Cerebellar cortex (tissue), 1 donor: ENCODE results near the gene NOTCH2.
"Not testable (repeated sequence)": the region's sequence is repeated elsewhere in the genome, so short reads cannot be mapped to it uniquely, and the experiment has no call there.

ENCODE experiments used
- DNase-seq: peaks from one replicate; pipeline ENCODE4 v3.0.0-alpha.2; 2015; ENCODE audit warnings: low spot score

NOTCH2 gene

DNA sequence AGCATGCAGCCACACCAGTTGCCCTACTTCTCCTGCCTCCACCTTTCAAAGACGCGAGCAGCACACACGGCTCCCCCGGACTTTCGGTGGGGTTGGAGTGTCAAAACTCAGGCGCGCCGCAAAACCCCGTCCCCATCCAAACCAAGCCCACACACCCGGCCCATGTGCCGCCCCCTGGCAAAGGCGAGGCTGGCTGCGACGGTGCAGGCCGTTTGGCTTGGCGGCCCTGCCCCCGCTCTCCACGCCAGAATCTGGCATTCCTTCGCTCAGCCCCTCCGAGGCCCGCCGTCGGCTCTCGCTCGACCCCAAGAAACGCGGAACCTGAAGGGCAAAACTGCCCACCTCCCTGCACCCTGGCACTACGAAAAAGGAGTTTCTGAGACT lies 787 bp downstream of the NOTCH2 start:
- not testable (repeated sequence) for DNase-seq

DNA sequence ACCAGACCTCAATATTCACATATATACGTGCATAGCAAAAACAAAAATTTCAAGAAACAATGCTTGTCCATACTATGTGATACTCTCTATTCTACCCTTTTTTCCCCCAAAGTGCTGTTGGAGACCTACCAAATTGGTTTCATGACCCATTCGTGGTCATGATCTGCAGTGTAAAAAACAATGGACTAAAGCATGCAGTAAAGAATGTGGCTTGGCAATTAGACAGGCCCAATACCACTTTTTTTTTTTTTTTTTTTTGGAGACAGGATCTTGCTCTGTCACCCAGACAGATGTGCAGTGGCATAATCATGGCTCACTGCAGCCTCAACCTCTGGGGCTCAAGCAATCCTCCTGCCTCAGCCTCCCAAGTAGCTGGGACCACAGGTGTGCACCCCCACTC lies 21.3 kb downstream of the NOTCH2 start:
- not testable (repeated sequence) for DNase-seq

DNA sequence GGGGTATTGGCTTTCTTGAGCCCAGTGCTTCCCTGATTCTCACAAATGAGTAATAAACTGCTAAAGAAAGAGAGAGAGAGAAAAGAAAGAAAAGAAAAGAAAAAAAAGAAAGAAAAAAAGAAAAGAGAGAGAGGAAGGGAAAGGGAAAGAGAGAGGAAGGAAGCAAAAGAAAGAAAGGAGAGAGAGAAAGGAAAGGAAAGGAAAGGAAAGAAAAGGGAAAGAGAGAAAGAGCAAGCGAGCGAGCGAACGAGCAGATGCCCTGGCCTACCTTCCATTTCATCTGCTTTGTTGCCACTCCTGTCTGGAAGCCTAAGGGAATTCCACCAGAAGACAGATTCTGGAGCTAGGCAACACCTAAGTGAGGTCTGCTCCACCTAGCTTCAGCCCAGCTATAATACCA lies 27.7 kb downstream of the NOTCH2 start:
- not testable (repeated sequence) for DNase-seq

DNA sequence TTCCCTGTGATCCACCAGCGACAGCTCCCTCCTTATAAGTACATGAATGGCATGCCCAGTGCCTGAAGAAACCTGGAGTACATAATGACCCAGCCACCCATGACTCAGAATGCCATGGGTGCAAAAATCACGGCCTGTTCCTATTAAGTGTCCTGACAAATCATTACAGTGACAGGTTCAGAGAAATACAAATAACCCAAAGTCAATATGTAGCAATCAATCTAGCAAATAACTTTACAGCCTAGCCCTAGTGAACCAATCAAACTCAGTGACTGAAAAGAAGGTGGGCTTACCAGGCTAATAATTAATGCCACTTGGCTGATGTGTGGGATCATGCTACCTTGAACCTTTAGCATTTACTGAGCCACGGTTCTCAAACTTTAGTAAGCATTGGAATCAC lies 37.2 kb downstream of the NOTCH2 start:
- not testable (repeated sequence) for DNase-seq

DNA sequence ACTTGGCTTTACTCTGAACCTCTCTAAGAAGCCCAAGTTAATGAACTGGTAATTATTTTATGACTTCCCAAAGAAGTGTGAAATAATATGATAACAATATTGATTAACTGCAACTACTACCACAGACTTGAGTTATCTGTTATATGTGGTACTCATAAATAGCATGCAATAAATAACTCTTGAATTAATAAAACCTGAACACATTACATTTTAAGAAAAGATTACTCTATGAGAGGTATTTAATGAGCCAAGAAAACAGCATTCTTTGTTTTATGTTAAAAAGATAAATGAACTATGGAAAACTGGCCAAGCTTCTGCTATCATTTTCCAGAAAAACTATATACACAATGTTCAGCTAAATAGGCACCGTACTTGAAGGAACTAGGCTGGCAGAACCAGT lies 45.7 kb downstream of the NOTCH2 start:
- not testable (repeated sequence) for DNase-seq

DNA sequence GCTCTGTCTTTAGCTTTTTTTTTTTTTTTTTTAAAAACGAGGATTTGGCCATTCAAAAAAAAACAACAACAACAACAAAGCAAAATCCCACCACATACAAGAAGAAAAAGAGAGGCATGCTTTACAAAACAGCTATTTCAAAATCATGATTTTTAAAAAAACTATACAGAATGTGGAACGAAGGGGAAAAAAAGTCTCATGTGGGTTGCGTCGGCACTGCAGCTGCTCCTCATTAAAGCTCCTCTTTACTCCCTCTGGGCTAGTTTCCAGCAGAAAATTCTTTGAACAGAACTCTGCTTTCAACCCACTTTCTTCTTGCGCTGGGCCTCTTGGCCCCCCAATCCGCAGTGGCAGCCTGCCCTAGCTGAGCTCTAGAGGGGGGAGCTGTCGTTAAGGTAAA lies 54.5 kb downstream of the NOTCH2 start:
- not testable (repeated sequence) for DNase-seq

DNA sequence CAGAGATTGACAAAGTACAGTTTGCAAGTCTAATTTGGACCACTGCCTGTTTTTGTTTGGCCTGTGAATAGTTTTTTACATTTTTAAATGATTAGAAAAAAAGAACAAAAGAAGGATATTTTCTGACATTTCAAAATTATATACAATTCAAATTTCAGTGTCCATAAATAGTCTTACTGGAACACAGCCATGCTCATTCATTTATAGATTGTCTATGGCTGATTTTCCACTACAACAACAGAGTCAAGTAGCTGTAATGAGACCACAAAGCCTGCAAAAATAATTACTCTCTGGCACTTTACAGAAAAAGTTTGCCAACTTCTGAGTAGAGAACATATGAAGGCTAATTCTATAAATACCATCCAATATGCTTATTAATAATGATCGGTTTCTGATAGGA lies 61.1 kb downstream of the NOTCH2 start:
- not testable (repeated sequence) for DNase-seq

DNA sequence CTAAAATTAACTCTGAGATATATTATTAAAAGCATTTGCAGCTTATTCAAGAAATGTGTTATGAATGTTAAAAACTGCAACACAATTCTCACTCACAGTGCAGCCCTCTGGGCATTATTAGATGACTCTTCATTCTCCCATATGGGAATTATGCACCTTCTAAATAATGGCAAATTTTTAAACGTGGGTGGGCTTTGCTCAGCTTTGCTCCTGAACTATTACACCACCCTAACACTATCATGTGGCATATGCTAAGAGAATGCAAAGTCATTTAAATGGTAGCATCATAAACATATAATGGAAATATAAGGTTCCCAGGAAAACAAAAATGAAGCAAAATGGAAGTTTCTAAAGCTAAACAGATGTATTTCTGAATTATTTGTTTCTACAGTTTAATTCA lies 61.6 kb downstream of the NOTCH2 start:
- DNase-seq: not testable (repeated sequence)

DNA sequence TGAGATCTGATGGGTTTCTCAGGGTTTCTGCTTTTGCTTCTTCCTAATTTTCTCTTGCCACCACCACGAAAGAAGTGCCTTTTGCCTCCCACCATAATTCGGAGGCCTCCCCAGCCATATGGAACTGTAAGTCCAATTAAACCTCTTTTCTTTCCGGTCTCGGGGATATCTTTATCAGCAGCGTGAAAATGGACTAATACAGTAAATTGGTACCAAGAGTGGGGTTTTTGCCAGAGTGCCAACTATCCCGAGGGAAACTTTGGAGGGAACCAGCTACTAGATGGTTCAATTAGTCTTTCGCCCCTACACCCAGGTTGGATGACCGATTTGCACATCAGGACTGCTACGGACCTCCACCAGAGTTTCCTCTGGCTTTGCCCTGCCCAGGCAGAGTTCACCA lies 68.4 kb downstream of the NOTCH2 start:
- not testable (repeated sequence) for DNase-seq

DNA sequence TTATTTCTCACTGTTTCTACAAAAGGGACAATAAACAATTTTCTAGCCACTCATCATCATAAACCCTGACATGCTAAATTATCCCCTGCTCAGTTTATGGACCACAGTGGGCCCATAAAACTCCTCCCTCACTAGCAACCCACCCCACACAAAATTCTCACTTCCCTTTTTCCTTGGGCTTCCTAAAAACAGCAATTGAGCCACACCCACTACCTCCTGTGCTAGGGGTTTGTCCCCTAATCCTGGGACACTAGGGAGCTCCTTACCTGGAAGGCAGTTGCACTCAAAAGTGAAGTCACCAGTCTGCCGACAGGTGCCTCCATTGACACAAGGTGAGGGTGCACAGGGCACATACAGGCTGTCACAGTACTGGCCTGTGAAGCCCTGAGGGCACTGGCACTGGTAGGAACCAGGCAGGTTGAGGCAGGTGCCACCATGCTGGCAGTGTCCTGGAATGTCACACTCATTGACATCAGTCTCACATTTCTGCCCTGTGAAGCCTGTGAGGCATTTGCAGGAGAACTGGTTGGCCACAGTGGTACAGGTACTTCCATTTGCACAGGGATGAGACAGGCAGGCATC lies 72.6 kb downstream of the NOTCH2 start:
- DNase-seq: not testable (repeated sequence)

DNA sequence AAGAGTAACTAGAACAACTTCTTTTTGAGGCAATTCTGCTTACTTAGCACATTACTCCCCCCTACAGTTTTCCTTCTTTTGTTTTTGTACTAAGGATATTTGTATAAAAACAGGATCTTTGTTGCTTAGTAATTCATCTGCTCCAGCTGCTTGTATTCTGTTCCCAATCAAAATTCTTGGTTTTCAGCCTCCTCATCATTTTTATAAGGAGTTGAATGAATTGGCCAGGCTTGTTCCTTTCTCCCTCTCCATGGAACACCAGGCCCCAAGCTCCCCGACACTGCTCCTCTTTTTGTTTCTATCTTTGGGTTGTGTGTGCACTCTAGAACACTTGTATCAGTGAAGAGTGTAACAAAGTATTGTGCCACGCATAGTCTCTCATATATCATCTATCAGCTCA lies 73.5 kb downstream of the NOTCH2 start:
- DNase-seq: not testable (repeated sequence)

DNA sequence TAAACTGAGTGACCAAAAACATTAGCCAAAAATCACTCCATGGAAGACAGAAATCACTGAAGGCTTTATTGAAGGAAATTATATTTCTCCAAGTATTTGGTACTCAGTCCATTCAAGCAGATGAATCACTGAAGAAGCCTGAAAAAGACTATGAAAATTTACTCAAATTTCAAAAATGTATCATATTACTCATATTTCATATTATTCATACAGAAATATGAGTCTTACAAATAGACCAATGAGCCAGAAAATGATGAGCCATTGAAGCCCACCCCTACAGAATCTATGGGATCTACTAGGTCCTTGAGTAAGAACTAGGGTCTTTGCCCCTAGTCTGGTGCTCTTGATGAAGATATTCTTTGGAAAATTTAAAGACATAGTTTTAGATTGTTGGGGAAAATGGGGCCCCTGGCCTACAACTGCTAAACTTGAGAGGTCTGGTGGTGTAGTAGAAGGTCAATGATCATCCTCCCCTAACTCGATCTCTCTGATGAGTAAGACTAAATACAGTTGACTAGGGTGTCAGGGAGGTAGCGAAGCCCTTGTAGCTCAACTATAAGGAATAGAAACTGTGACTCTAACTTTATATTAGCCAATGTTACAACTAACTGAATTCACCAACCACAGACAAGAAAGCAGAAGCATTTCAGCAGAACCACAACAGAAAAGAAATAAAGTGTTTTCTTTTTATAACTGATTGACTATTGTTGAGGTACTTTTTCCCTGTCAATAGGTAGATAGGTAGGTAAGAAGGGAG lies 81.0 kb downstream of the NOTCH2 start:
- no peak for DNase-seq

DNA sequence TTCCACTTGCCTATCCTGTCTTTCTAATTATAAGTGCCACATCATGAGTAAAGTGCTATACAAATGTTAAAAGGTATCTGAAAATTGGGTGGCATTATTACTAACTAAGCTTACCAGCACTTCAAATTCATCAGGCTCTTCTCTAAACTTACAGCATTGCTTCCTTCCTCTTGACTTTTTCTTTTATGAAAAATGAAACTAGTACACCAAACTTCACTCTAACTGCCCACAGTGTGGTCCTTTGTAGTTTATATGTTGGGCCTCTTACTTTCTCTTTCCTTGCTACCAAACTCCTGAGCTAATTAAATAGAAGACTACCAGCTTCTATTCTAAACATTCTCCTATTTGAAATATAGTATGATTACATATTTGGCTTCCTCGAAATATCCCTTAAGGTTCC lies 81.8 kb downstream of the NOTCH2 start:
- DNase-seq: no peak

DNA sequence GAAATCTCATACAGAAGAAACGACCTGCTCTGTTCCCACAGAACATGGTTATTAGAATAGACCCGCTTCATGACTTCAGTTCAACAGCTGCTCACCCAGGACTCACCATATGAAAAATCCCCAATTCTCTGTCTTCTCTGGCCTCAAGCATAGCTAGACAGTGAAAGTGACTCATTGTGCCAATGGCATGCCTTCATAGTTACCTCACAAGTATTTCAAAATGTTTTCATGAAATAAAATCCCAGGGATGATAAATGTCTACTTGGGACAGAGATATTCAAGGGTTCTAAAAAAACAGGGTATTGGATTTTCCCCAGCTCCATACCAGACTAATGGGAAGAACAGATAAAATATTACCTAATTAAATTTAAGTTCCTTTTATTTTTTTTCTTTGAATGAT lies 82.3 kb downstream of the NOTCH2 start:
- DNase-seq: no peak

DNA sequence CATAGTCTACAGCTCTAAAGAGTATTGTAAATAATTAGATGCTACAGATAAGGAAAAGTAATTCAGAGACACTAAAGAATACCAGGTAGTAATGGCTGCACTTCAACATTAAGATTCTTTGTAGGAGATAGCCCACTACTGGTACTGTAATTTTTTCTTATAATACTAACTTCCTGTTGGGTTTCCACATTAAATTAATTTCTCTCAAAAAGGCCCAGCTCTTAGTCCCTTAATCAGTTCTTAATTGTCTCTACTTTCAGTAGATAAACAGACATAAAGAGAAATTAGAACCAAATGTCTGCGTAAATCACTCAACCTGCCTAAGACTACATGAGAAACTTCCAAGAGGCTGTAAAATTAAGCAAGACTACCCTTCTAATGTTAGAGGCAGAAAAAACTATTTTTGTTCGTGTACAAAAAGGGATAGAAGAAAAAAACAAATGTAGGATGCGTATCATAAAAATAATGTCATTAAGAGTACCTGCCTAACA lies 83.4 kb downstream of the NOTCH2 start:
- DNase-seq: no peak

DNA sequence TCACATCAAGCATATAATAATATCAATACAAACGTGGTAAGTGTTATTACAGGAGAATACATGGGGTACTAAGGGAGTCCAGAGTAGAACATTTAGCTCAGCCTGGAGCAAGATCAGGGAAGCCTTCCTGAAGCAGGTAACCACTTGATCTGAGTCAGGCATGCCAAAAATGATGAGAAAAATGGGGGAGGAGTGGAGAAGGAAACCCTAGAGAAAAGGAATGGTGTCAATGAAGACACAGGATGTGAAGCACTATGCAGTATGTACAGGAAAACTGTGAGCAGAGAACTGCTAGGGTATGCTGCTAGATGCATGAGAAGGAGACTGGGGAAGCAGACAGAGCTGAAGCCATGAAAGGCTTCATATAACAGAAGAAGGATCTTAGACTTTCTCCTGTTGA lies 84.7 kb downstream of the NOTCH2 start:
- no peak for DNase-seq

DNA sequence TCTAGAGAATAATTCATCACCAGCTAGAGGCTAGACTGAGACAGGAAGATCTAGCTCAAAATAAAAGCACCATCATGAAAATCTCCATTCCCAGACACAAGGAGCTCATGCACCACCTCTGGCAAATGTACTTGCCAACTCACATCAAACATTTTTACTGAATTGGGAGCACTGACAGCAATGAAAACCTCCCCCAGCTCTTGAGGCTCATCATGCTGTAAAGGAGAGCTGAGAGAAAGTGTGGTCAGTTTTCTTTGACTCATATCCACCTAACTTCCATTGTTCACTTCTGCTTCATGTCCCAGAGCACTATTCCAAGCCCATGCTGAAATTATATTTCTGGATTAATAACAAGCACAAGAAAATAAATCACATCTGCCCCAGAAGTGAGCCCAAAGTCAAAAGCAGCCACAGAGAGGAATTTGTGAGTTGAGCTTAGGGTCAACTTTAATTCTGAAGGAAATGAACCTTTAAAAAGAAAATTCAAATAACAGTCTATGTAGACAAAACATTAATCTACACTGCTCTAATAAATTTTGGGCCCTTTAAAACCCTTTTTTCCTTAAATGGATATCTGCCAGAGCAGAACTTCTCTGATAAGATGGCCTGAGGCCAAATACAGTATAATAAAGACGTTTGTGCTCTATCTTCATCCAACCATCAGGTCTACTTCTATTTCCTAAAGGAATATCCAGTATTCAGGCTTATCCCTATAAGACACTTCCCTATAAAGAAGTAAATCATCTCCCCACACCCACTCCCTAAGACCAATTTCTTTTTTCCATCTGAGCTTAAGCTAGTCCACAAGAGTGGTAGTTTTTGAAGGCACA lies 87.3 kb downstream of the NOTCH2 start:
- no peak for DNase-seq

DNA sequence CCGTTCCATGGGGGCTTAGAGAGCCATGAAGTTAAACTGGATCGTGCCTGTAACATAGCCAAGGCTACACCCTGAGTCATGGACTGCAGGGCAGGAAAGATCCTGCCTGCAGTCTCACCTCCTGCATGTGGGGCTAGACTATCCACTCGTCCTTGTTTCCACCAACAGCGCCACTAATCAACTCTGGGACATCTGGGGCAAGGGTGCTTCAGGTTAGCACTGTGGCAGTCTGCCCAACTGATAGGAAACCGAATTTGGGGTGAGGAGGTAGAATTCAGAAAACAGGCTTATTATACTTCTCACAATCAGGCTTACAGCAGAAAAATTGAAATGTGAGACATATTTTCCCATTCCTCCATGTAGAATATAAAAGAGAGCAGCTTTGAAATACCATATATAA lies 88.0 kb downstream of the NOTCH2 start:
- no peak for DNase-seq

DNA sequence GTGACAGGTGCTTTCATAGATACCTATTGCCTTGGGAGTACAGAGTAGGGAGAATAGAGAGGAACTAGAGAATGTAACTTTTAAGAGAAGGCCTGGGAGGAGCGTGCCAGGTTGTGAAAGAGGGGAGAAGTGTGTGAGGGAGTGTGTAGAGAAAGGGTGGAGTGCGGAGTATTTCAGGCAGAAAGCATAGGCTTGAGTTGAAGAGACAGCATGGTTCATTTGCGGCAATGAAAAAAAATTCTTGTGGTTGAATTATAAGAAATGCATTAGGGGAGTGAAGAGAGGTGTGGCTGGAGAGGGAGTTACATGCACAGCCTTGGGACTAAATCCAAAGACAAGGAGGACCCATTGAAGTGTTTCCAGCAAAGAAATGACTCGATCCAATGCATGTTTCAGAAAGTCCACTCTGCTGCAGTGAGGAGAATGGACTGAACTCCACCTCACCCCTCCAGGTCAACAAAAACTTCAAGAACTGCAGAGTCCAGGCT lies 91.4 kb downstream of the NOTCH2 start:
- no peak for DNase-seq

DNA sequence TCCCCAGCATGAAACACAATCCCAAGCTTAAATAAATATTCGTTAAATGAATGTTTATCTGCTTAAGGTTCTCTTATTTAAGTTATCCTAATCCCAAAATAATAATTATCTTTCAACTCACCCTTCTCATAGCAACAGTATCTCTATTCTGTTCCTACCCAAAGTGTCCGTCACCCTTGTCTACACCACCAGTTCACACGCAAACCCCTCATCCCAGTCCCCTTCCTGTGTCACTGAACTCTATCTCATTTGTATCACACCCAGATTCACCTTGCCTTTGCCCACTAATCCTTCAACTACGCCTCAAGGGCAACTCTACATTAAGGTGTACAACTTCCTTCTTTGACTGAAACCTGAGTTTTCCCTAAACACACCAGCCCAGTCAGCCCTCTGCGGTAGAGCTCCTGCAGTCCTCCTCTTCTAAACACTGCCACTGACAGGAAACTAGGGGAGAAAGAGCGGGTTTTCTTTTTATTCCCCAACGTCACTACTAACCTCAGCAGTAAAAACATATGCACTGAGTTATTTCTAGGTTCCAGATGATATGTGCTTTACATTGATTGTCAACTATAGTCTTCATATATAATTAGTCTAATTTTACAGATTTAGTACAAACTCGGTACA lies 92.2 kb downstream of the NOTCH2 start:
- not testable (repeated sequence) for DNase-seq

DNA sequence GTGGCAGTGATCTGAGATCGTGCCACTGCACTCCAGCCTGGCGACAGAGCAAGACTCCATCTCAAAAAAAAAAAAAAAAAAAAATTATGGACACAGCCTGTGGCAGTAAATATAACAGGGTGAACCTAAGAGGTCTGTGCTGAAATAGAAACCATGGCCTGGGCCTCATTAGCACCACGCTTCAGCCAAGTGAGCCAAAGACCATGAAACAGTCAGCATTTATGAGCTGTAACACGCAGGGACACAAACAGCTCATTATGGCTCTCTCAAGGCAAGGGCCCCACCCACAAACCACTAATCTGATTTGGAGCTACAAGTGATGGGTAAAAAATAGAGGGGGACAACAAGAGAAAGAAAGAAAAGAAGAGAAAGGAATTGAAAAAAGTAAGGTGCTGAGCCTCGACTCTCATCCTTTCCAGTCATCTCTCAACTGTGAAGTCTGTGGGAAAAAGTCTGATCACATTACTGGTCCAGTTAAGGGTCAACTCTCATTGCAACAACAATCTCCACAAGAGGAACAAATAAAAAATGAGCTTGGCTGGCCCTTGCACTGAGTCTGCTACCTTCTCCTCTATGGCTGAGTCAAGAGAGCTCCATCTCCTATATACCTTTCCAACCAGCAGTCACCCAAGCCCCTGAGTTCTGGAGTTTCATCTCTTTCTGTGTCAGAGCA lies 93.7 kb downstream of the NOTCH2 start:
- not testable (repeated sequence) for DNase-seq

DNA sequence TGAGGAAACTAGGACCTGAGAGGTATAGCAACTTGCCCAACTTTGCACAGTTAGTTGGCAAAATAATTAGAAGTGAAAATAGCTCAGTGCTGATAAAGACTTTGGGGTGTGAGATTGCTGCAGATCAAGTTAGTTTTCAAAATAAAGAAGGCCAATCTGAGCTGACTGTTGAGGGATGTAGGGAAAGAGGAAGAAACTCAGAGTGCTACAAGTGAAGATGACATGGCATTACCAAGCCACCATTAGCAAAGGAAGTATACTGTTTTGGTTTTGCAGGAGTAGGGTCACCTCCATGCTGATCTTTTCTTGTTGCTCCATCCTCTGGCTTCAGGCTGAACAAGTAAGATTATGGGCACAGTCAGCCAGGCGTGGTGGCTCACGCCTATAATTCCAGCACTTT lies 94.5 kb downstream of the NOTCH2 start:
- DNase-seq: no peak
